Neural cell (in vitro differentiated cells): Measurements from ENCODE around the gene SKAP1. TPM values are rescaled to one million over a fixed set of nuclear protein-coding genes. Genes with fewer than 3 reads are reported as not detected.

Experiments
- H2AFZ ChIP-seq: fragments of 200-600, 300-800 bp; sonication (generic), shearing (Covaris generic); 2 replicates; pipeline ENCODE4 v1.6.0; 2014; ENCODE audit warnings: low read depth, mild to moderate bottlenecking, antibody characterized with exemption, low read length, moderate library complexity
- H3F3A ChIP-seq: fragments of 200-600 bp; shearing (Covaris generic); 2 replicates; pipeline ENCODE4 v1.6.1; 2016; ENCODE audit warnings: mild to moderate bottlenecking, moderate library complexity, mixed read lengths, antibody characterized with exemption, low read length; ENCODE audit not compliant: insufficient read depth, poor library complexity, severe bottlenecking
- H3K27ac ChIP-seq: fragments of 200-600, 300-800 bp; sonication (generic), shearing (Covaris generic); 2 replicates; pipeline ENCODE4 v1.5.1; 2014; ENCODE audit warnings: mild to moderate bottlenecking, low read length, moderate library complexity
- H3K27me3 ChIP-seq: fragments of 300-800, 200-600 bp; sonication (generic), shearing (Covaris generic); 2 replicates; pipeline ENCODE4 v1.6.0; 2014; ENCODE audit warnings: mild to moderate bottlenecking, low read depth, low read length, moderate library complexity; ENCODE audit not compliant: insufficient read depth
- H3K36me3 ChIP-seq: fragments of 300-800, 200-600 bp; sonication (generic), shearing (Covaris generic); 2 replicates; pipeline ENCODE4 v1.5.1; 2014; ENCODE audit warnings: mild to moderate bottlenecking, antibody characterized with exemption, low read length, moderate library complexity; ENCODE audit not compliant: insufficient read depth
- H3K4me2 ChIP-seq: fragments of 300-800, 200-600 bp; sonication (generic), shearing (Covaris generic); 2 replicates; pipeline ENCODE4 v1.6.0; 2014; ENCODE audit warnings: mild to moderate bottlenecking, low read length
- H3K4me3 ChIP-seq: fragments of 300-800, 200-600 bp; sonication (generic), shearing (Covaris generic); 2 replicates; pipeline ENCODE4 v1.5.1; 2014; ENCODE audit warnings: mild to moderate bottlenecking, low read length, moderate library complexity
- H3K79me2 ChIP-seq: fragments of 200-600 bp; shearing (Covaris generic); replicated peaks from 2 replicates; pipeline ENCODE4 v1.6.0; 2014; ENCODE audit warnings: mild to moderate bottlenecking, low read length, moderate library complexity; ENCODE audit not compliant: insufficient read depth
- H3K9ac ChIP-seq: fragments of 300-800, 200-600 bp; sonication (generic), shearing (Covaris generic); 2 replicates; pipeline ENCODE4 v1.6.1; 2016; ENCODE audit warnings: mild to moderate bottlenecking, low read length, mixed read lengths
- H3K9me2 ChIP-seq: fragments of 200-600 bp; shearing (Covaris generic); 2 replicates; pipeline ENCODE4 v1.6.1; 2016; ENCODE audit warnings: mild to moderate bottlenecking, low read length, mixed read lengths; ENCODE audit not compliant: insufficient read depth
- H3K9me3 ChIP-seq: fragments of 200-600, 300-800 bp; sonication (generic), shearing (Covaris generic); 2 replicates; pipeline ENCODE4 v1.6.1; 2016; ENCODE audit warnings: mild to moderate bottlenecking, mixed run types, low read length, moderate library complexity, mixed read lengths
- H4K20me1 ChIP-seq: fragments of 200-600 bp; shearing (Covaris generic); 2 replicates; pipeline ENCODE4 v1.6.1; 2016; ENCODE audit warnings: mild to moderate bottlenecking, mixed run types; ENCODE audit not compliant: insufficient read depth
- CTCF ChIP-seq: fragments of 450-650 bp; IDR thresholded peaks from 2 replicates; pipeline ENCODE4 v1.5.1; 2014; ENCODE audit warnings: antibody characterized with exemption, mild to moderate bottlenecking, moderate library complexity; ENCODE audit not compliant: poor library complexity, severe bottlenecking
- EP300 ChIP-seq: fragments of 450-650 bp; conservative IDR thresholded peaks from 2 replicates; pipeline ENCODE4 v1.6.1; 2014; ENCODE audit warnings: antibody characterized with exemption, mild to moderate bottlenecking, moderate library complexity; ENCODE audit not compliant: poor library complexity, severe bottlenecking
- EZH2 ChIP-seq: fragments of 200-600, 300-800 bp; shearing (Covaris generic), sonication (generic); IDR thresholded peaks from 2 replicates; pipeline ENCODE4 v1.6.1; 2014; ENCODE audit warnings: antibody characterized with exemption, low read length, borderline replicate concordance, mild to moderate bottlenecking; ENCODE audit not compliant: insufficient read depth, poor library complexity, severe bottlenecking
- MXI1 ChIP-seq: fragments of 450-650 bp; conservative IDR thresholded peaks from 2 replicates; pipeline ENCODE4 v1.6.1; 2014; ENCODE audit warnings: antibody characterized with exemption, mild to moderate bottlenecking; ENCODE audit not compliant: poor library complexity, severe bottlenecking
- POLR2AphosphoS5 ChIP-seq: IDR thresholded peaks from 2 replicates; pipeline ENCODE4 v1.6.1; 2012
- RAD21 ChIP-seq: fragments of 450-650 bp; conservative IDR thresholded peaks from 2 replicates; pipeline ENCODE4 v1.6.1; 2014; ENCODE audit warnings: antibody characterized with exemption, mild to moderate bottlenecking, moderate library complexity
- REST ChIP-seq: IDR thresholded peaks from 2 replicates; pipeline ENCODE4 v1.6.1; 2012; ENCODE audit warnings: borderline replicate concordance
- SMC3 ChIP-seq: fragments of 450-650 bp; conservative IDR thresholded peaks from 2 replicates; pipeline ENCODE4 v1.6.1; 2014; ENCODE audit warnings: antibody characterized with exemption, mild to moderate bottlenecking, moderate library complexity; ENCODE audit not compliant: poor library complexity
- polyA plus RNA-seq: library from polyadenylated mRNA; depleted of rRNA; stranded (reverse); fragments of >200 nt; gene quantifications from 2 replicates; pipeline ENCODE4 v1.2.3, GENCODE V29; 2014

SKAP1 gene
- polyA plus RNA-seq, 1 donor from 2014 or later: 0.63 TPM

GRCh38 chr17:48134912-48135480, 295.0 kb downstream of the SKAP1 start:
- H3K9ac ChIP-seq: no peak overlapping the region
- no peaks in the 10 kb centered on the region for H3F3A ChIP-seq
- H3K79me2 ChIP-seq: no peaks in the 10 kb centered on the region
- no peaks in the 10 kb centered on the region for H3K27me3 ChIP-seq
- no peaks in the 10 kb centered on the region for H3K36me3 ChIP-seq
- no peaks in the 10 kb centered on the region for H3K9me3 ChIP-seq
- no peak overlapping the region for H2AFZ ChIP-seq
- no peaks in the 10 kb centered on the region for H4K20me1 ChIP-seq
- no peaks in the 10 kb centered on the region for H3K9me2 ChIP-seq
- TF ChIP-seq SMC3: peak; percentile 15
- TF ChIP-seq MXI1: no peak
- no peak for TF ChIP-seq POLR2AphosphoS5
- H3K4me2 ChIP-seq: no peak overlapping the region
- H3K27ac ChIP-seq: no peak overlapping the region
- no peak overlapping the region for H3K4me3 ChIP-seq

- Histone ChIP-seq H3K4me3 (no peak overlapping the region), H3K9me2 (no peaks in the 10 kb centered on the region), H3F3A (no peaks in the 10 kb centered on the region), H3K9me3 (no peaks in the 10 kb centered on the region), H3K9ac (no peak overlapping the region), H2AFZ (no peak overlapping the region), H4K20me1 (no peaks in the 10 kb centered on the region), H3K27me3 (no peaks in the 10 kb centered on the region), H3K4me2 (no peak overlapping the region), H3K36me3 (no peaks in the 10 kb centered on the region), H3K79me2 (no peaks in the 10 kb centered on the region), H3K27ac (no peak overlapping the region)
- TF ChIP-seq CTCF (no peak), REST (no peak), EZH2 (no peak)
Observed at GRCh38 chr17:48132385-48132784, 297.6 kb downstream of the SKAP1 start.

- Histone ChIP-seq H3K9ac (no peak overlapping the region), H3K4me3 (no peak overlapping the region), H2AFZ (no peak overlapping the region), H3K36me3 (no peaks in the 10 kb centered on the region), H3K9me3 (no peaks in the 10 kb centered on the region), H3F3A (no peaks in the 10 kb centered on the region), H3K27ac (no peak overlapping the region), H3K9me2 (no peaks in the 10 kb centered on the region), H4K20me1 (no peaks in the 10 kb centered on the region), H3K4me2 (no peak overlapping the region), H3K79me2 (no peaks in the 10 kb centered on the region), H3K27me3 (no peaks in the 10 kb centered on the region)
- no peak for TF ChIP-seq EP300
- no peak for TF ChIP-seq POLR2AphosphoS5
- TF ChIP-seq CTCF: peak; percentile 70
- TF ChIP-seq RAD21: peak; percentile 69
- peak; percentile 67 for TF ChIP-seq SMC3
Observed at GRCh38 chr17:48131216-48131824, 298.7 kb downstream of the SKAP1 start.
